Loucy (cell line): ENCODE measurements around the gene ADGRD1.

Source experiments
- H2AFZ ChIP-seq: fragments of 200-600 bp; sonication (generic); 2 replicates; pipeline ENCODE4 v1.6.0; 2016; ENCODE audit warnings: antibody characterized with exemption, mild to moderate bottlenecking, low read length, moderate library complexity
- H3F3A ChIP-seq: fragments of 200-600 bp; 2 replicates; pipeline ENCODE4 v1.6.0; 2016; ENCODE audit warnings: antibody characterized with exemption, low read depth, mild to moderate bottlenecking
- H3K27me3 ChIP-seq: fragments of 200-600 bp; sonication (generic); 2 replicates; pipeline ENCODE4 v1.6.1; 2014; ENCODE audit warnings: low read length, mild to moderate bottlenecking; ENCODE audit not compliant: insufficient read depth, poor library complexity, severe bottlenecking
- H3K36me3 ChIP-seq: fragments of 200-600 bp; sonication (generic); 2 replicates; pipeline ENCODE4 v1.6.1; 2016; ENCODE audit warnings: low read length; ENCODE audit not compliant: insufficient read depth
- H3K4me1 ChIP-seq: fragments of 200-600 bp; sonication (generic); 2 replicates; pipeline ENCODE4 v1.5.1; 2014; ENCODE audit warnings: low read length, mild to moderate bottlenecking; ENCODE audit not compliant: insufficient read depth, poor library complexity, severe bottlenecking
- H3K4me2 ChIP-seq: fragments of 200-600 bp; sonication (generic); 2 replicates; pipeline ENCODE4 v1.6.0; 2014; ENCODE audit warnings: antibody characterized with exemption, low read length, low read depth, mild to moderate bottlenecking; ENCODE audit not compliant: poor library complexity, severe bottlenecking
- H3K4me3 ChIP-seq: fragments of 200-600 bp; sonication (generic); 2 replicates; pipeline ENCODE4 v1.5.1; 2014; ENCODE audit warnings: low read length, mild to moderate bottlenecking, mixed read lengths; ENCODE audit not compliant: poor library complexity, severe bottlenecking
- H3K79me2 ChIP-seq: fragments of 200-600 bp; sonication (generic); 2 replicates; pipeline ENCODE4 v1.6.1; 2014; ENCODE audit warnings: low read length; ENCODE audit not compliant: insufficient read depth
- H3K9ac ChIP-seq: fragments of 200-600 bp; sonication (generic); 2 replicates; pipeline ENCODE4 v1.6.0; 2014; ENCODE audit warnings: mild to moderate bottlenecking, low read depth, low read length, moderate library complexity; ENCODE audit not compliant: poor library complexity, severe bottlenecking
- H3K9me2 ChIP-seq: fragments of 200-600 bp; sonication (generic); replicated peaks from 2 replicates; pipeline ENCODE4 v1.6.1; 2016; ENCODE audit warnings: low read depth, low read length, mixed read lengths
- H3K9me3 ChIP-seq: fragments of 200-600 bp; sonication (generic); 2 replicates; pipeline ENCODE4 v1.6.1; 2014; ENCODE audit warnings: mild to moderate bottlenecking, antibody characterized with exemption, low read length, low read depth; ENCODE audit not compliant: insufficient read depth
- H4K20me1 ChIP-seq: fragments of 200-600 bp; sonication (generic); 2 replicates; pipeline ENCODE4 v1.6.0; 2014; ENCODE audit warnings: antibody characterized with exemption, low read length, mild to moderate bottlenecking; ENCODE audit not compliant: insufficient read depth, poor library complexity, severe bottlenecking
- EZH2phosphoT487 ChIP-seq: fragments of 200-600 bp; IDR thresholded peaks from 2 replicates; pipeline ENCODE4 v1.6.1; 2018; ENCODE audit warnings: antibody characterized with exemption, mild to moderate bottlenecking, moderate library complexity, borderline replicate concordance
- TF ChIP-seq, protein P1 (sequence below): fragments of 200-600 bp; sonication (generic); conservative IDR thresholded peaks from 2 replicates; pipeline ENCODE4 v1.5.1; 2014; ENCODE audit warnings: mild to moderate bottlenecking, antibody characterized with exemption, low read length

Gene ADGRD1

DNA sequence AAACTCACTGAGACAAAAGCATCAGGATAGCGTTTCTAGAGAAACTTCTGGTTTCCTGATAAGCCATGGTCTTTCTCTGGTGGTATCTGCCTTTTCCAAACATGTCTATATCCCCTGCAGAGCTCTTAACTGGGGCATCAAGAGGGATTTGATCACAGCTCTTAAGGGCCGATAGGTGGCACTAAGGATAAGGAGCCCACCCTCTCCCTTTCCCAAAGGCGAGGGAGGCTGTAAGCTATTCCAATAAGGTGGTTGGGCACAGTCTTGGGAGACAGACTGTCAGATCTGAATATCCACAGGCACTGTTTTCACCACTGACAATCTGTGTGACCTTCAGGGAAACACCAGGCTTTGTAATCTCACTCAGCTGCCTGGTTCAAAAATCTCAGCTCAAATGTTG, 206.0 kb downstream of the ADGRD1 start:
- Histone ChIP-seq H3K4me2 (no peak overlapping the region), H3K79me2 (no peaks in the 10 kb centered on the region), H3K27me3 (no peaks in the 10 kb centered on the region), H3K9me3 (no peaks in the 10 kb centered on the region), H3K4me3 (no peak overlapping the region), H4K20me1 (no peaks in the 10 kb centered on the region), H3K9me2 (no peaks in the 10 kb centered on the region), H3K4me1 (no peaks in the 10 kb centered on the region), H3K9ac (no peak overlapping the region), H3K36me3 (no peaks in the 10 kb centered on the region), H3F3A (no peaks in the 10 kb centered on the region), H2AFZ (no peak overlapping the region)
- TF ChIP-seq EZH2phosphoT487, result no peak

DNA sequence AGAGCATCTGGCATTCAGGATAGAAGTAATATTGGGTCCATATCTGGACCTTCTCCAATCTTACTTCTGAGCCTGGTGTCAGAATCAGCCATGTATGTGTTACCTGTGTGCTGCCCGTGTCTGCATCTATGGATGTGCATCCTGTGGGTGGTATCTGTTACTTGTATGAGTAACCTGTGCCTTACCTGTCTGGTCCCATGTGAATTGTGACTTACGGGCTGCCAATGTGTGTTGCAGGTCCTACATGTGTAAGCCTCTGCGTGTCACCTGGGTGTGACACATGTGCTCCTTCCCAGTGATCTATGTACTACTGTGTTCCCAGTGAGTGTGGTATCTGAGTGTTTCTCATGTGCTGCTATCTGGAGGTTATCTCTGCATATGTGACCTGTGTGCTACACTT, 208.4 kb downstream of the ADGRD1 start:
- H4K20me1 ChIP-seq, result no peaks in the 10 kb centered on the region
- H3K4me3 ChIP-seq, result no peak overlapping the region
- no peaks in the 10 kb centered on the region for H3K36me3 ChIP-seq
- H3K27me3 ChIP-seq, result no peaks in the 10 kb centered on the region
- no peaks in the 10 kb centered on the region for H3K9me2 ChIP-seq
- H3K4me2 ChIP-seq, result no peak overlapping the region
- no peak overlapping the region for H2AFZ ChIP-seq
- H3K79me2 ChIP-seq, result no peaks in the 10 kb centered on the region
- no peak overlapping the region for H3K9ac ChIP-seq
- H3K4me1 ChIP-seq, result no peaks in the 10 kb centered on the region
- no peaks in the 10 kb centered on the region for H3K9me3 ChIP-seq
- H3F3A ChIP-seq, result no peaks in the 10 kb centered on the region
- TF ChIP-seq EZH2phosphoT487, result no peak
- TF ChIP-seq, protein P1, sequence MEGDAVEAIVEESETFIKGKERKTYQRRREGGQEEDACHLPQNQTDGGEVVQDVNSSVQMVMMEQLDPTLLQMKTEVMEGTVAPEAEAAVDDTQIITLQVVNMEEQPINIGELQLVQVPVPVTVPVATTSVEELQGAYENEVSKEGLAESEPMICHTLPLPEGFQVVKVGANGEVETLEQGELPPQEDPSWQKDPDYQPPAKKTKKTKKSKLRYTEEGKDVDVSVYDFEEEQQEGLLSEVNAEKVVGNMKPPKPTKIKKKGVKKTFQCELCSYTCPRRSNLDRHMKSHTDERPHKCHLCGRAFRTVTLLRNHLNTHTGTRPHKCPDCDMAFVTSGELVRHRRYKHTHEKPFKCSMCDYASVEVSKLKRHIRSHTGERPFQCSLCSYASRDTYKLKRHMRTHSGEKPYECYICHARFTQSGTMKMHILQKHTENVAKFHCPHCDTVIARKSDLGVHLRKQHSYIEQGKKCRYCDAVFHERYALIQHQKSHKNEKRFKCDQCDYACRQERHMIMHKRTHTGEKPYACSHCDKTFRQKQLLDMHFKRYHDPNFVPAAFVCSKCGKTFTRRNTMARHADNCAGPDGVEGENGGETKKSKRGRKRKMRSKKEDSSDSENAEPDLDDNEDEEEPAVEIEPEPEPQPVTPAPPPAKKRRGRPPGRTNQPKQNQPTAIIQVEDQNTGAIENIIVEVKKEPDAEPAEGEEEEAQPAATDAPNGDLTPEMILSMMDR, result no peak

DNA sequence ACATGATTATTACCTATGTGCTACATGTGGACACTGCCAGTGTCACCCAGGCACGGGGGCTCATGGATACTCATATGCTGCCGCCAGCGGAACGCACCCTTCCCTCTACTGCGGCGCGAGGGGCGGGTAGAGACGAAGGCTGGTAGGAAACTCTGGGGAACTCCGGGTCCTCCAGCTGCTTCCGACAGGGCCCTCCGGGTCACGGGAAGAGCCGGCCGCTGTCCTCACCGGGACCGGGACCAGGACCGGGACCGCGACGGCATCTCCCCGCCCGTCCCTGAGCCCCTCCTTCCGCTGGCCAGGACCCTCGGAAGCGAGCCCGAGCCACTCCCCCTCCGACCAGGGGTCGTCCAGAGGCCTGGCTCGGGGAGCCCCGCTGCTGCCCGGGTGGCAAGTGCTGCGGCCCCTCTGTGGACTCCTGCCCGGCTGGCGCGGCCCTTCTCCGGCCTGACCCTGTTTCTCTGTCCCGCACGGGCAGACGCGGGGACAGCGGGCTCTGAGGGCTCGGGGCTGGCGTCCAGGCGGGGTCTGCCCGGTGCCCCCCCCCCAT, 209.6 kb downstream of the ADGRD1 start:
- Histone ChIP-seq H3K4me1 (no peaks in the 10 kb centered on the region), H3F3A (no peaks in the 10 kb centered on the region), H3K36me3 (no peaks in the 10 kb centered on the region), H3K4me3 (no peak overlapping the region), H3K4me2 (no peak overlapping the region), H2AFZ (no peak overlapping the region), H3K9me3 (no peaks in the 10 kb centered on the region), H3K9ac (no peak overlapping the region), H3K9me2 (no peaks in the 10 kb centered on the region), H4K20me1 (no peaks in the 10 kb centered on the region), H3K79me2 (no peaks in the 10 kb centered on the region), H3K27me3 (no peaks in the 10 kb centered on the region)
- TF ChIP-seq, protein P1, result no peak
- TF ChIP-seq EZH2phosphoT487, result no peak
